Left lung (tissue), 10 donors: Measurements from ENCODE around the gene SH3YL1. TPM values are rescaled to one million over a fixed set of nuclear protein-coding genes. Genes with fewer than 3 reads are reported as not detected.
A peak's percentile ranks its signal among the peaks of the same experiment; 100 is the strongest.

Experiments
- ATAC-seq: fragments of 200-7000 bp; cut with Tn5 transposase; one replicate; pipeline ENCODE4 v1.9.1; 2020; ENCODE audit warnings: moderate library complexity
- DNase-seq, 4 donors: peaks; one replicate each; pipeline ENCODE4 v3.0.0-alpha.2; 2013 to 2020
- H3K27ac ChIP-seq, 2 donors: fragments of 200-600 bp; sonication (generic) in 1 of 2; one replicate each; pipeline versions ENCODE4 v1.5.0 to v1.8.0; 2020 to 2021
- H3K27me3 ChIP-seq, 2 donors: fragments of 200-600 bp; sonication (generic) in 1 of 2; one replicate each; pipeline versions ENCODE4 v1.5.0 to v1.8.0; 2020 to 2021
- H3K36me3 ChIP-seq, 2 donors: fragments of 200-600 bp; sonication (generic) in 1 of 2; one replicate each; pipeline versions ENCODE4 v1.5.0 to v1.8.0; 2020 to 2021
- H3K4me1 ChIP-seq, 2 donors: fragments of 200-600 bp; one replicate each; pipeline ENCODE4 v1.8.0; 2021
- H3K4me3 ChIP-seq, 2 donors: fragments of 200-600 bp; sonication (generic) in 1 of 2; one replicate each; pipeline versions ENCODE4 v1.5.0 to v1.8.0; 2020 to 2021; ENCODE audit warnings: mild to moderate bottlenecking in 1 of 2
- H3K9me3 ChIP-seq, 2 donors: fragments of 200-600 bp; sonication (generic) in 1 of 2; one replicate each; pipeline versions ENCODE4 v1.5.0 to v1.8.0; 2020 to 2021
- intact Hi-C, 2 donors: fragments of 100-400 bp; cut with DNase I; formaldehyde crosslinking; loops; one replicate each; pipeline versions ENCODE4 v1.11.2 to v1.14.2; 2022
- polyA plus RNA-seq, 6 donors: library from polyadenylated mRNA; unstranded; fragments of 120-200 nt; gene quantifications; one replicate each; pipeline ENCODE4 v1.2.1, GENCODE V29; 2013; ENCODE audit not compliant: insufficient read length in 6 of 6
- total RNA-seq, 2 donors: library from RNA; stranded (reverse); fragmentation: NEBNext Ultra II Directional; extraction: Animal tissue kit (Norgen Biotek cat#: 25700); gene quantifications; one replicate each; pipeline ENCODE4 v1.2.1, GENCODE V29; 2021
- TF ChIP-seq, protein P1 (sequence below), 2 donors: fragments of 200-600 bp; sonication (generic) in 1 of 2; IDR thresholded peaks; one replicate each; pipeline versions ENCODE4 v1.5.0 to v1.8.0; 2021; ENCODE audit warnings: antibody characterized with exemption in 2 of 2
- donor health status: DM: no; HTN: yes; CAD: no.
- donor health status: DM: no; HTN: no; CAD: no.

SH3YL1 gene
- total and polyA plus RNA-seq, 8 donors = 49.1 to 157 (median 112) TPM

GRCh38 chr2:195932-196331 is 67.9 kb downstream of the SH3YL1 start:
- TF ChIP-seq, protein P1, sequence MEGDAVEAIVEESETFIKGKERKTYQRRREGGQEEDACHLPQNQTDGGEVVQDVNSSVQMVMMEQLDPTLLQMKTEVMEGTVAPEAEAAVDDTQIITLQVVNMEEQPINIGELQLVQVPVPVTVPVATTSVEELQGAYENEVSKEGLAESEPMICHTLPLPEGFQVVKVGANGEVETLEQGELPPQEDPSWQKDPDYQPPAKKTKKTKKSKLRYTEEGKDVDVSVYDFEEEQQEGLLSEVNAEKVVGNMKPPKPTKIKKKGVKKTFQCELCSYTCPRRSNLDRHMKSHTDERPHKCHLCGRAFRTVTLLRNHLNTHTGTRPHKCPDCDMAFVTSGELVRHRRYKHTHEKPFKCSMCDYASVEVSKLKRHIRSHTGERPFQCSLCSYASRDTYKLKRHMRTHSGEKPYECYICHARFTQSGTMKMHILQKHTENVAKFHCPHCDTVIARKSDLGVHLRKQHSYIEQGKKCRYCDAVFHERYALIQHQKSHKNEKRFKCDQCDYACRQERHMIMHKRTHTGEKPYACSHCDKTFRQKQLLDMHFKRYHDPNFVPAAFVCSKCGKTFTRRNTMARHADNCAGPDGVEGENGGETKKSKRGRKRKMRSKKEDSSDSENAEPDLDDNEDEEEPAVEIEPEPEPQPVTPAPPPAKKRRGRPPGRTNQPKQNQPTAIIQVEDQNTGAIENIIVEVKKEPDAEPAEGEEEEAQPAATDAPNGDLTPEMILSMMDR (IDR thresholded peaks at IDR 0.05) = no peak
- Histone ChIP-seq H3K36me3 (no peaks in the 10 kb centered on the region), H3K27me3 (no peaks in the 10 kb centered on the region), H3K9me3 (peaks cover 0 to 5% of the 10 kb centered on the region in 2 donors), H3K4me1 (no peaks in the 10 kb centered on the region), H3K4me3 (no peak overlapping the region), H3K27ac (no peak overlapping the region)
- intact Hi-C loops = no loop called here
- no peak for ATAC-seq
- DNase-seq = no peak

GRCh38 chr2:193141-193671 is 70.6 kb downstream of the SH3YL1 start:
- TF ChIP-seq, protein P1 (IDR thresholded peaks at IDR 0.05) = no peak
- no peaks in the 10 kb centered on the region for H3K36me3 ChIP-seq
- H3K9me3 ChIP-seq = peaks cover 0 to 12% of the 10 kb centered on the region in 2 donors
- intact Hi-C loops = no loop called here
- no peaks in the 10 kb centered on the region for H3K4me1 ChIP-seq
- ATAC-seq (peak; percentile 61), DNase-seq (peak in 2 of 4 donors; percentile 30 to 52)
- no peaks in the 10 kb centered on the region for H3K27me3 ChIP-seq
- no peak overlapping the region for H3K4me3 ChIP-seq
- H3K27ac ChIP-seq = peak overlapping the region; percentile 21 to 59

- Histone ChIP-seq H3K27me3 (no peaks in the 10 kb centered on the region), H3K27ac (no peak overlapping the region), H3K4me1 (no peaks in the 10 kb centered on the region), H3K36me3 (no peaks in the 10 kb centered on the region), H3K9me3 (peaks cover 0 to 20% of the 10 kb centered on the region in 2 donors), H3K4me3 (no peak overlapping the region)
- TF ChIP-seq, protein P1 (IDR thresholded peaks at IDR 0.05) = no peak
- intact Hi-C loops = no loop called here
- ATAC-seq (peak; percentile 63), DNase-seq (peak in 2 of 4 donors; percentile 29 to 72)
Observed at GRCh38 chr2:191311-192190, 72.3 kb downstream of the SH3YL1 start.

- peaks cover 0 to 22% of the 10 kb centered on the region in 2 donors for H3K9me3 ChIP-seq
- no peaks in the 10 kb centered on the region for H3K36me3 ChIP-seq
- no peak overlapping the region for H3K27ac ChIP-seq
- DNase-seq (no peak), ATAC-seq (no peak)
- no peaks in the 10 kb centered on the region for H3K4me1 ChIP-seq
- TF ChIP-seq, protein P1 (IDR thresholded peaks at IDR 0.05) = no peak
- H3K27me3 ChIP-seq = no peaks in the 10 kb centered on the region
- H3K4me3 ChIP-seq = no peak overlapping the region
- intact Hi-C loops = no loop called here
Observed at GRCh38 chr2:187825-188224, 76.0 kb downstream of the SH3YL1 start.

GRCh38 chr2:185221-185620 is 78.6 kb downstream of the SH3YL1 start:
- TF ChIP-seq, protein P1 (IDR thresholded peaks at IDR 0.05) = no peak
- no peak overlapping the region for H3K4me3 ChIP-seq
- no peak for ATAC-seq
- H3K4me1 ChIP-seq = no peaks in the 10 kb centered on the region
- peaks cover 0 to 15% of the 10 kb centered on the region in 2 donors for H3K9me3 ChIP-seq
- no peaks in the 10 kb centered on the region for H3K36me3 ChIP-seq
- no peaks in the 10 kb centered on the region for H3K27me3 ChIP-seq
- H3K27ac ChIP-seq = no peak overlapping the region
- DNase-seq = no peak
- intact Hi-C loops = no loop called here
